ENCODE results near the gene STYX. TPM values are rescaled to one million over a fixed set of nuclear protein-coding genes. Genes with fewer than 3 reads are reported as not detected.

Gene STYX
- total and polyA plus RNA-seq, 10 of the 15 experiments (the other 5 are each of a cell fraction or from before 2014, with no cell fraction given), result 5.0 to 15.3 (median 9.5) TPM

Small RNA genes lying within 50 kb of the gene (small RNA-seq; reads per million reads assigned to genes)
- gene AL139317.2, result not detected

Other genes with a start within 250 kb of the STYX start
- gene TXNDC16, start 177.7 kb upstream of the STYX start, total RNA-seq (2014; rRNA removed), result 3.9 and 4.4 TPM in 2 replicates
- gene TXNDC16, start 177.7 kb upstream of the STYX start, total RNA-seq (2014; rRNA removed; fragmentation: Illumina TruSeq; extraction: Trizol), result 6.7 TPM in 2 replicates
- 6.6 and 7.9 TPM in 2 replicates for gene TXNDC16, start 177.7 kb upstream of the STYX start, total RNA-seq (2021)
- 6.9 and 10.8 TPM in 2 replicates for gene TXNDC16, start 177.7 kb upstream of the STYX start, polyA plus RNA-seq (2011; rRNA removed)
- 5.5 and 7.9 TPM in 2 replicates for gene TXNDC16, start 177.7 kb upstream of the STYX start, polyA plus RNA-seq (2014; fragmentation: Illumina TruSeq; extraction: Trizol)
- 1 to 10 TPM; 1.2 to 1.6 TPM for gene TXNDC16, start 177.7 kb upstream of the STYX start, polyA plus RNA-seq (2014; fragmentation: Nextera tagmentation; extraction: Ambion mirVana)
- 3.3 and 3.5 TPM in 2 replicates for gene TXNDC16, start 177.7 kb upstream of the STYX start, polyA plus RNA-seq (2014; rRNA removed)
- gene TXNDC16, start 177.7 kb upstream of the STYX start, polyA plus RNA-seq (2016; fragmentation: Nextera tagmentation; extraction: Ambion mirVana), result 1 to 10 TPM; 5.5 to 7.1 TPM
- 0.11 and 0.33 TPM in 2 replicates for gene GPR137C, start 177.3 kb upstream of the STYX start, total RNA-seq (2014; rRNA removed)
- gene GPR137C, start 177.3 kb upstream of the STYX start, total RNA-seq (2014; rRNA removed; fragmentation: Illumina TruSeq; extraction: Trizol), result 0.18 and 0.32 TPM in 2 replicates
- gene GPR137C, start 177.3 kb upstream of the STYX start, total RNA-seq (2021), result 0.24 and 0.72 TPM in 2 replicates
- 0.26 and 0.37 TPM in 2 replicates for gene GPR137C, start 177.3 kb upstream of the STYX start, polyA plus RNA-seq (2011; rRNA removed)
- 0.28 and 0.84 TPM in 2 replicates for gene GPR137C, start 177.3 kb upstream of the STYX start, polyA plus RNA-seq (2014; fragmentation: Illumina TruSeq; extraction: Trizol)
- under 1 TPM; 0.03 to 0.05 TPM for gene GPR137C, start 177.3 kb upstream of the STYX start, polyA plus RNA-seq (2014; fragmentation: Nextera tagmentation; extraction: Ambion mirVana)
- 0.16 and 0.29 TPM in 2 replicates for gene GPR137C, start 177.3 kb upstream of the STYX start, polyA plus RNA-seq (2014; rRNA removed)
- under 1 TPM; 0.10 to 0.35 TPM for gene GPR137C, start 177.3 kb upstream of the STYX start, polyA plus RNA-seq (2016; fragmentation: Nextera tagmentation; extraction: Ambion mirVana)
- 52.5 and 60.3 TPM in 2 replicates for gene ERO1A, start 34.6 kb upstream of the STYX start, total RNA-seq (2014; rRNA removed)
- 54.3 and 57.0 TPM in 2 replicates for gene ERO1A, start 34.6 kb upstream of the STYX start, total RNA-seq (2014; rRNA removed; fragmentation: Illumina TruSeq; extraction: Trizol)
- gene ERO1A, start 34.6 kb upstream of the STYX start, total RNA-seq (2021), result 71.3 and 74.3 TPM in 2 replicates
- 93.1 and 144 TPM in 2 replicates for gene ERO1A, start 34.6 kb upstream of the STYX start, polyA plus RNA-seq (2011; rRNA removed)
- 40.0 and 54.2 TPM in 2 replicates for gene ERO1A, start 34.6 kb upstream of the STYX start, polyA plus RNA-seq (2014; fragmentation: Illumina TruSeq; extraction: Trizol)
- 10 to 100 TPM; 17.5 to 41.2 TPM for gene ERO1A, start 34.6 kb upstream of the STYX start, polyA plus RNA-seq (2014; fragmentation: Nextera tagmentation; extraction: Ambion mirVana)
- gene ERO1A, start 34.6 kb upstream of the STYX start, polyA plus RNA-seq (2014; rRNA removed), result 34.8 and 35.6 TPM in 2 replicates
- 10 to 100 TPM; 48.4 to 48.6 TPM for gene ERO1A, start 34.6 kb upstream of the STYX start, polyA plus RNA-seq (2016; fragmentation: Nextera tagmentation; extraction: Ambion mirVana)
- gene PSMC6, start 23.0 kb upstream of the STYX start, total RNA-seq (2014; rRNA removed), result 85.1 and 113 TPM in 2 replicates
- gene PSMC6, start 23.0 kb upstream of the STYX start, total RNA-seq (2014; rRNA removed; fragmentation: Illumina TruSeq; extraction: Trizol), result 163 and 164 TPM in 2 replicates
- gene PSMC6, start 23.0 kb upstream of the STYX start, total RNA-seq (2021), result 69.3 and 71.4 TPM in 2 replicates
- gene PSMC6, start 23.0 kb upstream of the STYX start, polyA plus RNA-seq (2011; rRNA removed), result 126 and 190 TPM in 2 replicates
- gene PSMC6, start 23.0 kb upstream of the STYX start, polyA plus RNA-seq (2014; fragmentation: Illumina TruSeq; extraction: Trizol), result 162 and 244 TPM in 2 replicates
- gene PSMC6, start 23.0 kb upstream of the STYX start, polyA plus RNA-seq (2014; fragmentation: Nextera tagmentation; extraction: Ambion mirVana), result 100 to 1,000 TPM; 181 to 192 TPM
- 95.9 and 113 TPM in 2 replicates for gene PSMC6, start 23.0 kb upstream of the STYX start, polyA plus RNA-seq (2014; rRNA removed)
- gene PSMC6, start 23.0 kb upstream of the STYX start, polyA plus RNA-seq (2016; fragmentation: Nextera tagmentation; extraction: Ambion mirVana), result 100 to 1,000 TPM; 151 to 155 TPM
- gene GNPNAT1, start 61.4 kb downstream of the STYX start, total RNA-seq (2014; rRNA removed), result 20.2 and 20.3 TPM in 2 replicates
- 27.8 and 28.3 TPM in 2 replicates for gene GNPNAT1, start 61.4 kb downstream of the STYX start, total RNA-seq (2014; rRNA removed; fragmentation: Illumina TruSeq; extraction: Trizol)
- gene GNPNAT1, start 61.4 kb downstream of the STYX start, total RNA-seq (2021), result 24.9 and 28.2 TPM in 2 replicates
- 18.9 and 27.1 TPM in 2 replicates for gene GNPNAT1, start 61.4 kb downstream of the STYX start, polyA plus RNA-seq (2011; rRNA removed)
- gene GNPNAT1, start 61.4 kb downstream of the STYX start, polyA plus RNA-seq (2014; fragmentation: Illumina TruSeq; extraction: Trizol), result 30.7 and 35.4 TPM in 2 replicates
- 10 to 100 TPM; 23.4 to 29.1 TPM for gene GNPNAT1, start 61.4 kb downstream of the STYX start, polyA plus RNA-seq (2014; fragmentation: Nextera tagmentation; extraction: Ambion mirVana)
- gene GNPNAT1, start 61.4 kb downstream of the STYX start, polyA plus RNA-seq (2014; rRNA removed), result 19.8 and 20.2 TPM in 2 replicates
- 10 to 100 TPM; 50.4 to 52.6 TPM for gene GNPNAT1, start 61.4 kb downstream of the STYX start, polyA plus RNA-seq (2016; fragmentation: Nextera tagmentation; extraction: Ambion mirVana)
- 20.8 and 25.2 TPM in 2 replicates for gene FERMT2, start 220.9 kb downstream of the STYX start, total RNA-seq (2014; rRNA removed)
- 23.7 and 24.6 TPM in 2 replicates for gene FERMT2, start 220.9 kb downstream of the STYX start, total RNA-seq (2014; rRNA removed; fragmentation: Illumina TruSeq; extraction: Trizol)
- gene FERMT2, start 220.9 kb downstream of the STYX start, total RNA-seq (2021), result 22.6 and 26.6 TPM in 2 replicates
- 6.1 and 8.9 TPM in 2 replicates for gene FERMT2, start 220.9 kb downstream of the STYX start, polyA plus RNA-seq (2011; rRNA removed)
- 35.5 and 42.5 TPM in 2 replicates for gene FERMT2, start 220.9 kb downstream of the STYX start, polyA plus RNA-seq (2014; fragmentation: Illumina TruSeq; extraction: Trizol)
- 1 to 10 TPM; 4.9 to 8.6 TPM for gene FERMT2, start 220.9 kb downstream of the STYX start, polyA plus RNA-seq (2014; fragmentation: Nextera tagmentation; extraction: Ambion mirVana)
- gene FERMT2, start 220.9 kb downstream of the STYX start, polyA plus RNA-seq (2014; rRNA removed), result 15.6 and 19.7 TPM in 2 replicates
- 10 to 100 TPM; 16.9 to 19.3 TPM for gene FERMT2, start 220.9 kb downstream of the STYX start, polyA plus RNA-seq (2016; fragmentation: Nextera tagmentation; extraction: Ambion mirVana)

Measured in GM12878 (cell line).